HepG2 (cell line): ENCODE measurements around the gene BLOC1S4. TPM values are rescaled to one million over a fixed set of nuclear protein-coding genes. Genes with fewer than 3 reads are reported as not detected.

ENCODE experiments used
- BORCS8-MEF2B ChIP-seq: sonication (generic); formaldehyde crosslinking; IDR thresholded peaks from 2 replicates; pipeline ENCODE4 v1.8.0; 2022; ENCODE audit warnings: mild to moderate bottlenecking, missing genetic modification reagents
- CAMTA2 ChIP-seq: sonication (generic); formaldehyde crosslinking; IDR thresholded peaks from 2 replicates; pipeline ENCODE4 v1.4.0; 2020; ENCODE audit warnings: mild to moderate bottlenecking, missing genetic modification reagents, borderline replicate concordance
- DDIT3 ChIP-seq: sonication (generic); formaldehyde crosslinking; IDR thresholded peaks from 2 replicates; pipeline ENCODE4 v1.4.0; 2020; ENCODE audit warnings: mild to moderate bottlenecking, missing genetic modification reagents
- MTF2 ChIP-seq: sonication (generic); formaldehyde crosslinking; IDR thresholded peaks from 2 replicates; pipeline ENCODE4 v1.5.0; 2020; ENCODE audit warnings: missing genetic modification reagents, borderline replicate concordance
- PCBP2 ChIP-seq: fragments of 200-400 bp; formaldehyde crosslinking; optimal IDR thresholded peaks from 2 replicates; pipeline ENCODE3; 2018; ENCODE audit warnings: low read length, low read depth; ENCODE audit not compliant: poor library complexity, severe bottlenecking
- SPEN ChIP-seq: sonication (generic); formaldehyde crosslinking; IDR thresholded peaks from 2 replicates; pipeline ENCODE4 v1.5.1; 2020; ENCODE audit warnings: low read depth, mild to moderate bottlenecking, missing genetic modification reagents
- TEAD2 ChIP-seq: sonication (generic); formaldehyde crosslinking; IDR thresholded peaks from 2 replicates; pipeline ENCODE4 v1.9.0; 2021; ENCODE audit warnings: missing genetic modification reagents
- ZKSCAN5 ChIP-seq: sonication (generic); formaldehyde crosslinking; IDR thresholded peaks from 2 replicates; pipeline ENCODE4 v1.5.1; 2020; ENCODE audit warnings: mild to moderate bottlenecking, missing genetic modification reagents
- ZMYM3 ChIP-seq: sonication (generic); formaldehyde crosslinking; IDR thresholded peaks from 2 replicates; pipeline ENCODE4 v1.5.1; 2020; ENCODE audit warnings: mild to moderate bottlenecking, missing genetic modification reagents
- ZNF121 ChIP-seq: sonication (generic); formaldehyde crosslinking; IDR thresholded peaks from 2 replicates; pipeline ENCODE4 v1.5.0; 2020; ENCODE audit warnings: mild to moderate bottlenecking, missing genetic modification reagents
- ZNF414 ChIP-seq: sonication (generic); formaldehyde crosslinking; IDR thresholded peaks from 2 replicates; pipeline ENCODE4 v1.5.0; 2020; ENCODE audit warnings: missing genetic modification reagents
- ZNF609 ChIP-seq: sonication (generic); formaldehyde crosslinking; IDR thresholded peaks from 2 replicates; pipeline ENCODE4 v1.4.0; 2020; ENCODE audit warnings: mild to moderate bottlenecking, missing genetic modification reagents, borderline replicate concordance
- ZNF850 ChIP-seq: sonication (generic); formaldehyde crosslinking; conservative IDR thresholded peaks from 2 replicates; pipeline ENCODE4 v1.9.0; 2021; ENCODE audit warnings: mild to moderate bottlenecking, missing genetic modification reagents
- ZSCAN9 ChIP-seq: IDR thresholded peaks from 2 replicates; pipeline ENCODE4 v1.6.1; 2016; ENCODE audit warnings: borderline replicate concordance
- polyA plus RNA-seq, 8 experiments: library from polyadenylated mRNA; depleted of rRNA in 3 of 8; stranded (reverse) in 7 of 8; unstranded in 1 of 8; fragments of >200 nt; fragmentation: Illumina TruSeq in 4 of 8; extraction: Trizol in 4 of 8; gene quantifications; 2 replicates each; pipeline versions ENCODE4 v1.2.1 to v1.2.3, GENCODE V29; 2011 to 2016; ENCODE audit warnings: low read depth in 4 of 8, missing spikeins in 1 of 8, mixed read lengths in 1 of 8; ENCODE audit not compliant: insufficient read depth in 1 of 8
- total RNA-seq, 5 experiments: library from RNA; depleted of rRNA; stranded (reverse); fragments of >200 nt; fragmentation: Illumina TruSeq; extraction: Trizol; gene quantifications; 2 replicates each; pipeline ENCODE4 v1.2.3, GENCODE V29; 2016; ENCODE audit warnings: low read depth in 1 of 5
- TF ChIP-seq, protein P1 (sequence below): sonication (generic); formaldehyde crosslinking; IDR thresholded peaks from 2 replicates; pipeline ENCODE4 v1.8.1; 2022; ENCODE audit warnings: mild to moderate bottlenecking, missing genetic modification reagents
- TF ChIP-seq, protein P2 (sequence below): sonication (generic); formaldehyde crosslinking; IDR thresholded peaks from 2 replicates; pipeline ENCODE4 v1.4.0; 2020; ENCODE audit warnings: mild to moderate bottlenecking, low read depth, missing genetic modification reagents
- TF ChIP-seq, protein P3 (sequence below): sonication (generic); formaldehyde crosslinking; IDR thresholded peaks from 2 replicates; pipeline ENCODE4 v1.4.0; 2020; ENCODE audit warnings: missing genetic modification reagents

The BLOC1S4 gene
- total and polyA plus RNA-seq, 2 of the 13 experiments (the other 11 are each of a cell fraction or from before 2014, with no cell fraction given), result 15.5 to 20.9 TPM

GRCh38 chr4:6693231-6694176 lies 22.5 kb upstream of the BLOC1S4 start, which contains the start of gene S100P (continued):
- 0 out of 2 replicates have a peak, but pooled peaks have one; percentile 18 for TF ChIP-seq ZNF414 (CRISPR knock-in tag)
- peak; percentile 67; the same call in 1 of the 2 replicates for TF ChIP-seq ZNF609 (CRISPR knock-in tag)
- TF ChIP-seq TEAD2 (CRISPR knock-in tag), result no peak
- no peak for TF ChIP-seq DDIT3 (CRISPR knock-in tag)
- peak; percentile 94 for TF ChIP-seq ZSCAN9 (CRISPR knock-in tag)
- peak; percentile 56 for TF ChIP-seq ZNF121
- TF ChIP-seq, protein P1, sequence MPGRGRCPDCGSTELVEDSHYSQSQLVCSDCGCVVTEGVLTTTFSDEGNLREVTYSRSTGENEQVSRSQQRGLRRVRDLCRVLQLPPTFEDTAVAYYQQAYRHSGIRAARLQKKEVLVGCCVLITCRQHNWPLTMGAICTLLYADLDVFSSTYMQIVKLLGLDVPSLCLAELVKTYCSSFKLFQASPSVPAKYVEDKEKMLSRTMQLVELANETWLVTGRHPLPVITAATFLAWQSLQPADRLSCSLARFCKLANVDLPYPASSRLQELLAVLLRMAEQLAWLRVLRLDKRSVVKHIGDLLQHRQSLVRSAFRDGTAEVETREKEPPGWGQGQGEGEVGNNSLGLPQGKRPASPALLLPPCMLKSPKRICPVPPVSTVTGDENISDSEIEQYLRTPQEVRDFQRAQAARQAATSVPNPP (CRISPR knock-in tag), result no peak
- 0 out of 2 replicates have a peak, but pooled peaks have one; percentile 58 for TF ChIP-seq CAMTA2 (CRISPR knock-in tag)
- no peak for TF ChIP-seq MTF2 (CRISPR knock-in tag)
- TF ChIP-seq BORCS8-MEF2B (CRISPR knock-in tag), result peak; percentile 92
- TF ChIP-seq ZNF850, result peak; percentile 27; the same call in 1 of the 2 replicates
- TF ChIP-seq, protein P2, sequence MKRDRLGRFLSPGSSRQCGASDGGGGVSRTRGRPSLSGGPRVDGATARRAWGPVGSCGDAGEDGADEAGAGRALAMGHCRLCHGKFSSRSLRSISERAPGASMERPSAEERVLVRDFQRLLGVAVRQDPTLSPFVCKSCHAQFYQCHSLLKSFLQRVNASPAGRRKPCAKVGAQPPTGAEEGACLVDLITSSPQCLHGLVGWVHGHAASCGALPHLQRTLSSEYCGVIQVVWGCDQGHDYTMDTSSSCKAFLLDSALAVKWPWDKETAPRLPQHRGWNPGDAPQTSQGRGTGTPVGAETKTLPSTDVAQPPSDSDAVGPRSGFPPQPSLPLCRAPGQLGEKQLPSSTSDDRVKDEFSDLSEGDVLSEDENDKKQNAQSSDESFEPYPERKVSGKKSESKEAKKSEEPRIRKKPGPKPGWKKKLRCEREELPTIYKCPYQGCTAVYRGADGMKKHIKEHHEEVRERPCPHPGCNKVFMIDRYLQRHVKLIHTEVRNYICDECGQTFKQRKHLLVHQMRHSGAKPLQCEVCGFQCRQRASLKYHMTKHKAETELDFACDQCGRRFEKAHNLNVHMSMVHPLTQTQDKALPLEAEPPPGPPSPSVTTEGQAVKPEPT (CRISPR knock-in tag), result no peak
- TF ChIP-seq, protein P3, sequence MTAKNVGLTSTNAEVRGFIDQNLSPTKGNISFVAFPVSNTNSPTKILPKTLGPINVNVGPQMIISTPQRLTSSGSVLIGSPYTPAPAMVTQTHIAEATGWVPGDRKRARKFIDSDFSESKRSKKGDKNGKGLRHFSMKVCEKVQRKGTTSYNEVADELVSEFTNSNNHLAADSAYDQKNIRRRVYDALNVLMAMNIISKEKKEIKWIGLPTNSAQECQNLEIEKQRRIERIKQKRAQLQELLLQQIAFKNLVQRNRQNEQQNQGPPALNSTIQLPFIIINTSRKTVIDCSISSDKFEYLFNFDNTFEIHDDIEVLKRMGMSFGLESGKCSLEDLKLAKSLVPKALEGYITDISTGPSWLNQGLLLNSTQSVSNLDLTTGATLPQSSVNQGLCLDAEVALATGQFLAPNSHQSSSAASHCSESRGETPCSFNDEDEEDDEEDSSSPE (CRISPR knock-in tag), result no peak
- TF ChIP-seq PCBP2, result no peak
- TF ChIP-seq ZKSCAN5 (CRISPR knock-in tag), result no peak
- TF ChIP-seq SPEN (CRISPR knock-in tag), result peak; percentile 83; the same call in 1 of the 2 replicates
- TF ChIP-seq ZMYM3, result no peak
